GM21526 (cell line): Measurements from ENCODE around the gene MYO1C.

ENCODE experiments used
- ATAC-seq: cut with Tn5 transposase; IDR thresholded peaks from one replicate; pipeline ENCODE4 v1.9.1; 2021; ENCODE audit warnings: moderate library complexity; ENCODE audit not compliant: unreplicated experiment, low FRiP score

Gene MYO1C

DNA sequence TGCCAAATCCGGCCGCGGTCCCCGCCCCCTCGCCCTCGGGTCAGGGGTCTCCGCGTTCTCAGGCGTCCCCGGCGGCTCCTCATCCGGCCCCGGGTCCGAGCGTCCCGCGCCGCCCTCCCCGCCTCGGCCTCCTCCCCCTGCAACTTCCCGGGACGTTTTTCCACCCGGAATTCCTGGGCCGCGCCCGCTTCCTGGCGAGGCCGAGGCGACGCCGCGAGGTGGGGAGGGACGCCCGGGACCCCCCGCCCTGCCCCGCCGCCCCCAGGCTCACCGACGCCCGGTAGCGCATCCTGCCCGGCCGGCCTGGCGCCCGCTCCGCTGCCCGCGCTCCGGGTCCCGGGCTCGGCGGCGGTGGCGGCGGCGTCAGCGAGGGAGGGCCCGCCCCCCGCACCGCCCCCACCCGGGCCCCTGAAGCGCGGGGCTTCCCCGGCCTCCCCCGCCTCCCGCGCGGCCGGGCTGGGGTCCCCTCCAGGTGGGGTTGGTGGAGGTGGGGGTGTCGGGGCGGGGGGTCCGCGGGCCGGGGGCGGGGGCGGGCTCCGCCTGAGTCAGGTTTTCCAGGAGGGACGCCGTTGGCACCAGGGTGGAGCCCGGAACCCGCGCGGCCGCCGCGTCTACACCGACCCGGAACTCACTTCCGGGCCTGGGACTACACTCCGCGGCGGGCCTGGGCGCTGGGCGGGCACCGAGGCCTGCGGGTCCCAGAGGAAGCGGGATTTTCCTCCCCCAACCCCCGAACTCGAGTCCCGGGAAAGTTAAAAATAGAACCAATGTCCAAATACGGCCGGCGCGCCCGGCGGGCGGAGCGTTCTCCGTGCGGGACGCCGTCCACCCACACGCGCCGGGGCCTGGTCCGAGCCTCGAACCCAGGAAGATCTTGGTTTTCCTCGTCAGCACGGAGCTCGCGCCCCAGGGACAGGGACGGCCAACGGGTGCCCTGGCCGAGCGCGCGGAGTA is 6.8 kb downstream of the MYO1C start:
- ATAC-seq, result no peak

DNA sequence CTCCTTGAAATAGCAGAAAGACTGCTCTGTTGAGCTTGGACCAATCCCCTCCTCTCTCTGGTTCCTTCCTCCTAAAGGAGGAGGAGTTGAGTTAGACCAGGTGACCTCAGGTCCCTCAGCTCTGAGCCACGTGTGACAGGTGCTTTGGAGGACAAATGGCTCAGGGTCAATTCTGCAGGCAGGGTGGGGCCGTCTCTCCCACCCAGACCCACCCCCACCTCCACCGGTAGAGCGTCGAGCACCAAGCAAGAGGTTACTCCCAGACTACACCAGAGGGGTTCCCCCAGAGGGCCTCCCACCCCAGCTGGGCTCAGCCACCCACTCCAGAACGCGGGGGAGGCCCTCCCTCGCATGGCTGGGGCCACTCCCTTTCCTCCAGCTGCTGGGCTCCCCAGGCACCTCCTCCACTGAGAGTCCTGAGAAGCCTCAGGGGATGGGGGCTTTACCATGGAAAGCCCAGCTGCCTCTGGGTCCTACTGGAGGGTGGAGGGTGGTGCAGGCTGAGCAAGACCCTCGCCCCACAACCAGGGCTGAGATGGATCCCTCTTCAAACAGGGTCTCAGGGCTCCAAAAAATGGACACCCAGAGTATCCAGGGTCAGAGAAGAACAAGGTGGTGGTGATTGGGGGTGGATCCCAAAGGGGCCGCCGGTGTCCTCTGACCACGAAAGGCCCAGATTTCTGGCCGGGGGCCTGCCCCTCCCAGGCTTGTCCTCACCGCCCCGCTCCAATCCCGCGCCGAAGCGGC is 7.6 kb downstream of the MYO1C start:
- ATAC-seq, result no peak

DNA sequence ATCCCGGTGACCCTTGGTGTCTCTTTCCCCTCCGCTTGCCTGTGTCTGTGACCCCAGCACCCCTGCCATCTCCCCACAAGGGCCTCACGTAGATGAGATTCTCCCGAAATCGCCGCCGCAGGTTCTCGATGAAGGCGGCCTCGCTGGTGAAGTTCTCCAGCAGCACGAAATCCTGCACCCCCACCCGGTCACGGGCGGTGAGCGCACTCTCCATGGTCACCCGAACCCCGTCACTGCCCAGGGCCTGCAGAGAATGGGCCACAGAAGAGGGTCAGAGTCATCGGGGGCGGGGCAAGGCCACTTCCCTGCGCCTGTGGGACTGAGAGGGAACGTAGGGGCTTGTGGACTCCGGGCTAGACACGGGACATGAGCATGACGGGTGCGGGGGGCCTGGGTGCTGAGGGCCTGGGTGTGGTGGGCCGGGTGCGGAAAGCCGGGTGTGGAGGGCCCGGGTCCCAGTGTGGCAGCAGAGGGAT is 8.4 kb downstream of the MYO1C start:
- no peak for ATAC-seq

- no peak for ATAC-seq
Measured at GRCh38 chr17:1482680-1483079, 9.8 kb downstream of the MYO1C start.

GRCh38 chr17:1481736-1482135 is 10.8 kb downstream of the MYO1C start:
- no peak for ATAC-seq

DNA sequence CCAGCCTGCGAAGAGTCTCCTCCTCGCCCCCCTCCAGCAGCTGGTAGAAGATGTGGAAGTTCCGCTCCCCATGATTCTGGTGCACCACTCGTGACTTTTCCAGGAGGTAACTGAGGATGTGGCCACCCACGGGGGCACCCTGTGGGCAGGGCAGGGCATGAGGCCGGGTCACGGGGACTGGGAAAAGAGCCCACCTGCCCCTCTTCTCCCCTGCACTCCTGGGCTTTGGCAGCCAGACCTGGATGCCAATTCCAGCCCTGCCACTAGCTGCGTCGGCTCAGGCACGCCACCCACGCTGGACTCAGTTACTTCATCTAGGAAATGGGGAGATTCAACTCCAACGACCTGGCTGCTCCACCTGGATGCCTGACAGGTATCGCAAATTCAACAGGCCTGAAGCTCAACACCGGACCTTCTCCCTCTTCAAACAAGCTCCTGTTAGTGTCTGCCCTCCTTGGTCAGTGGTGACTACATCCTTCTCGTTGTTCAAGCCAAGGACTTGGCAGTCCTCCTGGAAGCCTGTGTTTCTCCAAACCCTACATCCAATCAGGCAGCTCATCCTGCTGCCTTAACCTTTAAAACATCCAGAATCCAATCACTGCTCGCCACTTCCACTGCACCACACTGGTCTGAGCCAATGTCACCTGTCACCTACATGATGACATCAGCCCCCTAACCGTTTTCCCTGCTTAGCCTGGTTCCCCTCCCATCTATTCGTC is 11.6 kb downstream of the MYO1C start:
- ATAC-seq, result no peak

GRCh38 chr17:1478418-1478817 is 14.1 kb downstream of the MYO1C start:
- ATAC-seq, result no peak

DNA sequence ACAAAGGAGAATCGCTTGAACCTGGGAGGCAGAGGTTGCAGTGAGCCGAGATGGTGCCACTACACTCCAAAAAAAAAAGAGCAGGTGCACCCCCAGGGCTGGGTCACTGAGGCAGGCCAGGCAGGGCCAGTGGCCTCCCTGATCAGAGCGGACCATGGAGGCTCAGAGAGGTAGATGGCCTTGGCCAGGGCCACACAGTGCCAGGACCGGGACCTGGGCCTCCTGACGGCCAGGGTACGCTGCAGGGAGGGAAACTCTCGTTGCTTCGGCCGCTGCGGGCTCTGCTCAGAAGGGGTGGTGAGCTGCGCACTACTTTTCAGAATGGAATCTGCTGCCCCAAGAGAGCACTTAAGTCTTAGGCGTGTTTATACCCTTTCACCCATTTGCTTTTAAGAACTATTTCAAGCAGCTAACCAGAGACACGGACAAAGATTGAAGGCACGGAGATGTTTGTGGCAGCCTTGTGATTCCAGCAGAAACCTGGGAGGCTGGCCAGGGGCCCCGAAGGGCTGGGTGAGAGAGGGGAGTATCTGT is 17.1 kb downstream of the MYO1C start:
- no peak for ATAC-seq

DNA sequence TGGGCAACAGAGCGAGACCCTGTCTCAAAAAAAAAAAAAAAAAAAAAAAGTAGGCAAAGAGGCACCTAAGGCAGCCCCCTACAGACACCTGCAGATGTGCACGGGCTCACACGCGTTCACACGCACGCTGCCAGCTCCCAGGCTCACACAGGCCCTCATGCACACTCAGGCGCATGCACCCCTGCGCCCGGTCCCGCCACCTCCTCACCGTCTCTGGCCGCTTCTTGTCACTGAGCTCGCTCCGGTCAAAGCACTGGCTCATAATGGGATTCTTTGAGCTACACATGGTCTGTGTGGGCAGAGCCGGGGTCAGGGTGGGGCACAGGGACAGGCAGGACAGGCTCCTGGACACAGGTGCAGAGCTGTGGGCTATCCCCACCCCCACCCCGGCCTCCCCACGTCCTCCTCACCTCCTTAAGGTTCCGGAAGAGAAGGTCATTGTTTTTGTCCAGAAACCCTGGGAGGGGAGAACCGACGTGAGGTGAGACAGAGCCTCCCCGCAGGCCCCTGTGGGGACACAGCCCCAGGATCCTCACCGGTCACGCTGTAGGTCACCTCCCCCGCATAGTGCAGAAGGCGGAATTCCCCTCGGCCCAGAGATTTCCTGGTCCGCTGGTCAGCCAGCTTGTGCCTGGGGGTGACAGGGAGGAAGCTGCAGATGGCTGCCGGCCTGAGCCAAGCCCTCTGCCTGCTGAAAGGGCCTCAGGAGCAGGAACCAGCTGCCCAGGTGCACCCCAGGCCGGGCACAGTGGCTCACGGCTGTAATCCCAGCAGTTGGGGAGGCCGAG is 17.9 kb downstream of the MYO1C start:
- ATAC-seq, result no peak

DNA sequence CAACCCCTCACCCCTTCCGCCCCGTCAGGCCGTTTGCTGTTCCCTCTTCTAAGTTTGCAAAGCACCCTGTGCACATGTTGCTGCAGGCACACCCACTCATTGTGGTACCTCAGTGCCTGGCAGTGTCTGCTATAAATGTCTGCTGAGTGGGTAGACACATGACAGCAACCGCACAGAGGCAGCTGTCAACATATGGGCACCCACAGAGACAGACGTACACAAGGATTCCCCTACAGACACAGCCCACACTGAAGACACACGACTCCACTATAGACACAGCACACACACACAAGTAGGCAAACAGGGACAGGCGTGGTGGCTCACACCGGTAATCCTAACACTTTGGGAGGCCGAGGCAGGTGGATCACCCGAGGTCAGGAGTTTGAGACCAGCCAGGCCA is 18.6 kb downstream of the MYO1C start:
- no peak for ATAC-seq

GRCh38 chr17:1473170-1473569 is 19.3 kb downstream of the MYO1C start:
- no peak for ATAC-seq

GRCh38 chr17:1471911-1472821 is 20.3 kb downstream of the MYO1C start:
- ATAC-seq, result no peak

DNA sequence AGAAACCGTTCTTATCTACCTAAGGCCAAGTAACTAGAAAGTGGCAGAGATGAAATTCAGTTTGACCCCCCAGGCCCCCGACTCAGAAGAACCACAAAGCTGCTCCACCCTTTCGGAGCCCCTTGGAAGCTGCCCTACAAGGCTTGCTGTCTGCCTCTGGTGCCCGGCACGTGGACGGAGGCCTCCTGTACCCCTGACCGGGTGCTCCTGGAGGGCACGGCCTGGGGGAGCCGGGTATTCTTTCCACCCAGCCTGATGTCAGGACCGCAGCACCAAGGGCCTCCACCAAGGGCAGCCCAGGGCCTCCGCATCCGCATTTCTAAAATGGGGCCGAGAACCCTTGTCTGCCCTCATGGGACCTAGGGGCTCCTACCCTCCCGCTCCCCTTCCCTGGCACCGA is 21.0 kb downstream of the MYO1C start:
- ATAC-seq, result no peak

DNA sequence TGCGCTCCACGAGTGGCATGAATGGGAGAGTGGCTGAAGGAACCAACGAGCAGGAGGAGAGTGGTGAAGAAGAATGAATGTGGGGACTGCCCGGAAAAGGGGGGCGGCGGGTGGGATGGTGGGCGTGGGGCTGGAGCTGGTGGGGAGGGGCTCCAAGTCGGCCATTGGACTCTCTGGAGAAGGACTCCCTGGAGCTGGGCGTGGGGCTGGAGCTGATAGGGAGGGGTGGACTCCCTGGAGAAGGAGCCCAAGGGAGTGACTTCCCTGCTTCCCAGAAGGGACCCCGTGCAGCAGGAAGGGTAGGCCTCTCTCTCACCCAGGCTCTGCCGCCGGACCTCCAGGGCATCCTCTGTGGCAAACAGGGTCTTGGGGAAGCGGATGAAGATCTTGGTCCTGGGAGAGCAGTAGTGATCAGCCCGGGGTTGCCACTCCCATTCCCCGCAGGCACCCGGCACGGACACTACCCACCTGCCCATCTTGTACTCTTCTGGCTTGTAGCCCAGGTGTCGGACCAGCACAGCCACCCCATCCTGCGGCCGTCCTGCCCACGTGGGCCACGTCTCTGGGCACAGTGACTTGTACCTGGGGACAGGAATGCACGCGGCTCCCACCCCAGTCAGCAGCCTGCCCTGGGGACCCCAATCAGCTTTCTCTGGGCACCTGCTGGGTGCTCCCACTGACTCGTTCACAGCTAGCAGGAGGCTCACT is 21.6 kb downstream of the MYO1C start:
- no peak for ATAC-seq

GRCh38 chr17:1470071-1470754 is 22.3 kb downstream of the MYO1C start:
- ATAC-seq, result no peak

DNA sequence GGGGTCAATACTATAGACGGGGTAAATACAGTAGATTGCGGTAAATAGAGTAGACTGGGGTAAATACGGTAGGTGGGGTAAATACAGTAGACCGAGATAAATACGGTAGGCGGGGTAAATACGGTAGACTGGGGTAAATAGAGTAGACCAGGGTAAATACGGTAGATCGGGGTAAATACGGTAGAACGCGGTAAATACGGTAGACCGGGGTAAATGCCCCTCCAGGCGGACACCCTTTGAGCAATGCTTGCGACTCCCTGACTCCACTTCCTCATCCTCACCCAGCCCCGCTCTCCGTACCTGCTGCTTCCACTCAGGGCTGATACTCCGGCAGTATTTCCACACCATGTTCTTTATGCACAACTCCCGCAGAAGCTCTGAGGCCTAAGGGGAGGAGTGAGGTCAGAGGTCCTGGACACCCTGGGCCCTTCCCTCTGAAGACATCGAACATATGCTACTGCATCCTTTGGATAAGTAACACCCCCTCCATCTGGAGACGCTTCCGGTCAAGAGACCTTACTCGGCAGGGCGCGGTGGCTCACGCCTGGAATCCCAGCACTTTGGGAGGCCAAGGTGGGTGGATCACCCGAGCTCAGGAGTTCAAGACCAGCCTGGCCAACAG is 23.1 kb downstream of the MYO1C start:
- no peak for ATAC-seq

GRCh38 chr17:1467898-1468492 is 24.5 kb downstream of the MYO1C start:
- no peak for ATAC-seq
